H1 (cell line): ENCODE results near the gene SESN2.

ENCODE experiments used
- ASH2L ChIP-seq: fragments of 200-600, 300-600 bp; sonication (generic); IDR thresholded peaks from one replicate; pipeline ENCODE4 v1.7.1; 2017; ENCODE audit warnings: low read length
- ATF2 ChIP-seq: IDR thresholded peaks from 2 replicates; pipeline ENCODE4 v1.6.1; 2012; ENCODE audit warnings: low read length, inconsistent platforms
- CREB1 ChIP-seq: IDR thresholded peaks from 2 replicates; pipeline ENCODE4 v1.6.1; 2012; ENCODE audit warnings: inconsistent platforms
- CTCF ChIP-seq, 3 experiments: IDR thresholded peaks; 1 replicate in 2 of 3; 2 replicates in 1 of 3; pipeline versions ENCODE4 v1.5.1 to v1.6.1; 2011; ENCODE audit warnings: low read length in 3 of 3, mild to moderate bottlenecking in 3 of 3, inconsistent platforms in 2 of 3, low read depth in 1 of 3, moderate library complexity in 1 of 3; ENCODE audit not compliant: insufficient read depth in 1 of 3; ENCODE audit errors: control extremely low read depth in 1 of 3
- EGR1 ChIP-seq: IDR thresholded peaks from 2 replicates; pipeline ENCODE4 v1.6.1; 2011; ENCODE audit warnings: low read depth, low read length, borderline replicate concordance
- GTF2F1 ChIP-seq: IDR thresholded peaks from 2 replicates; pipeline ENCODE4 v1.6.1; 2012; ENCODE audit warnings: low read depth, low read length, improper control_type of control experiment, borderline replicate concordance
- JUND ChIP-seq: IDR thresholded peaks from 2 replicates; pipeline ENCODE4 v1.6.1; 2011; ENCODE audit warnings: mild to moderate bottlenecking, improper control_type of control experiment, low read length
- MAX ChIP-seq: IDR thresholded peaks from 2 replicates; pipeline ENCODE4 v1.6.1; 2012; ENCODE audit warnings: inconsistent platforms
- POLR2A ChIP-seq, 2 experiments: IDR thresholded peaks; 1 replicate in 1 of 2; 2 replicates in 1 of 2; pipeline ENCODE4 v1.6.1; 2011; ENCODE audit warnings: low read depth in 2 of 2, low read length in 2 of 2, mild to moderate bottlenecking in 2 of 2; ENCODE audit errors: control extremely low read depth in 1 of 2
- POLR2AphosphoS5 ChIP-seq: IDR thresholded peaks from 2 replicates; pipeline ENCODE4 v1.6.1; 2011; ENCODE audit warnings: low read depth, low read length
- RNF2 ChIP-seq: fragments of 200-900, 300-1000 bp; sonication (generic); IDR thresholded peaks from 2 replicates; pipeline ENCODE4 v1.7.1; 2016; ENCODE audit warnings: borderline replicate concordance, low read depth, mild to moderate bottlenecking, antibody characterized with exemption, low read length; ENCODE audit not compliant: poor library complexity, severe bottlenecking; ENCODE audit errors: missing control alignments
- TBP ChIP-seq: IDR thresholded peaks from 2 replicates; pipeline ENCODE4 v1.6.1; 2011; ENCODE audit warnings: low read depth, low read length, improper control_type of control experiment

DNA sequence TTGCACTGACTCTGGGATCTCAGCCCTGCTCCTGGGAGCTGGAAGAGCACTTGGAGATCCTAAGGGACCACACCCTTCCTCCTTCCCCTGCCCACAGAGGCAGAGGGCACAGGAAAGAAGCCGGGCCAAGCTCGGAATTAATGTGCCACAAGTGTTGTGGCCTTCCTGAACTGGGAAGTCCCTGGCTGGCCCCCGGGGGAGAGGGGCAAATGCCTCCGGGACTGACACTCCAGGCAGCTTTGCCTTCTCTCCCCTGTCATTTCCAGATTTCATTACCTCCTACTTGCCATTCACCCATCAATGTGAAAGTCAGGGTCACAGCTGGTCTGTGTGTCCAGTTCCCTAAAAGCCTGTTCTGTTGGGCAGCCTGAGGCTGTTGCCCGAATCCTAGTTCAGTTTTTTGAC lies 21.7 kb downstream of the SESN2 start:
- TF ChIP-seq MAX (no peak), CTCF (IDR thresholded peaks at IDR 0.05; ENCODE audit: control extremely low read depth in 1 of 3, insufficient read depth in 1 of 3, low read depth in 1 of 3, low read length in 3 of 3) (no peak), RNF2 (no peak), ATF2 (no peak), GTF2F1 (no peak), CREB1 (no peak), EGR1 (no peak), POLR2AphosphoS5 (no peak), JUND (no peak), ASH2L (no peak), POLR2A (IDR thresholded peaks at IDR 0.05; ENCODE audit: control extremely low read depth in 1 of 2, low read depth in 2 of 2, low read length in 2 of 2) (no peak), TBP (no peak)
